Breast epithelium (tissue), 4 donors: ENCODE results near the gene ARMC9. TPM values are rescaled to one million over a fixed set of nuclear protein-coding genes. Genes with fewer than 3 reads are reported as not detected.

Source experiments
- DNase-seq, 2 donors: peaks; one replicate each; pipeline ENCODE4 v3.0.0-alpha.2; 2019; ENCODE audit warnings: low spot score in 2 of 2
- H3K27ac ChIP-seq, 2 donors: fragments of 200-600 bp; sonication (generic) in 1 of 2; one replicate each; pipeline ENCODE4 v1.5.1; 2016 to 2019; ENCODE audit warnings: mild to moderate bottlenecking in 1 of 2
- H3K27me3 ChIP-seq, 2 donors: fragments of 200-600 bp; sonication (generic) in 1 of 2; one replicate each; pipeline versions ENCODE4 v1.5.1 to v1.6.0; 2017 to 2019; ENCODE audit warnings: control low read depth in 1 of 2, mild to moderate bottlenecking in 1 of 2
- H3K36me3 ChIP-seq: fragments of 200-600 bp; one replicate; pipeline ENCODE4 v1.5.1; 2019
- H3K4me1 ChIP-seq, 2 donors: fragments of 200-600 bp; sonication (generic); one replicate each; pipeline ENCODE4 v1.5.1; 2016 to 2019; ENCODE audit warnings: control low read depth in 1 of 2
- H3K4me3 ChIP-seq, 3 donors: fragments of 200-600 bp; sonication (generic); 1 replicate in 2 of 3; 2 replicates in 1 of 3; pipeline ENCODE4 v1.5.1; 2016 to 2019; ENCODE audit warnings: mild to moderate bottlenecking in 3 of 3, moderate library complexity in 2 of 3
- H3K9me3 ChIP-seq, 2 donors: fragments of 200-600 bp; sonication (generic) in 1 of 2; one replicate each; pipeline ENCODE4 v1.5.1; 2016 to 2019; ENCODE audit warnings: control low read depth in 1 of 2
- POLR2A ChIP-seq: fragments of 450-650 bp; IDR thresholded peaks from one replicate; pipeline ENCODE4 v1.6.1; 2016; ENCODE audit warnings: antibody characterized with exemption, mild to moderate bottlenecking, moderate library complexity
- POLR2AphosphoS5 ChIP-seq, 3 donors: sonication (generic); formaldehyde crosslinking; IDR thresholded peaks; one replicate each; pipeline ENCODE4 v1.6.1; 2017; ENCODE audit warnings: antibody characterized with exemption in 3 of 3
- intact Hi-C: fragments of 100-400 bp; cut with DNase I; formaldehyde crosslinking; loops from one replicate; pipeline ENCODE4 v1.15.1; 2023; ENCODE audit warnings: low total_unique reads
- total RNA-seq, 3 donors: library from RNA; depleted of rRNA; stranded (reverse); fragments of >200 nt; gene quantifications; one replicate each; pipeline ENCODE4 v1.1.0, GENCODE V29; 2016
- TF ChIP-seq, protein P1 (sequence below), 3 donors: fragments of 450-650 bp; IDR thresholded peaks; one replicate each; pipeline ENCODE4 v1.5.1; 2016 to 2017; ENCODE audit warnings: antibody characterized with exemption in 3 of 3, mild to moderate bottlenecking in 3 of 3, moderate library complexity in 3 of 3

The ARMC9 gene
- total RNA-seq, 3 donors from 2014 or later: 4.0 to 20.8 (median 18.0) TPM

GRCh38 chr2:231286964-231287363 is 88.5 kb downstream of the ARMC9 start:
- H3K9me3 ChIP-seq: no peaks in the 10 kb centered on the region
- TF ChIP-seq POLR2A: no peak
- TF ChIP-seq, protein P1, sequence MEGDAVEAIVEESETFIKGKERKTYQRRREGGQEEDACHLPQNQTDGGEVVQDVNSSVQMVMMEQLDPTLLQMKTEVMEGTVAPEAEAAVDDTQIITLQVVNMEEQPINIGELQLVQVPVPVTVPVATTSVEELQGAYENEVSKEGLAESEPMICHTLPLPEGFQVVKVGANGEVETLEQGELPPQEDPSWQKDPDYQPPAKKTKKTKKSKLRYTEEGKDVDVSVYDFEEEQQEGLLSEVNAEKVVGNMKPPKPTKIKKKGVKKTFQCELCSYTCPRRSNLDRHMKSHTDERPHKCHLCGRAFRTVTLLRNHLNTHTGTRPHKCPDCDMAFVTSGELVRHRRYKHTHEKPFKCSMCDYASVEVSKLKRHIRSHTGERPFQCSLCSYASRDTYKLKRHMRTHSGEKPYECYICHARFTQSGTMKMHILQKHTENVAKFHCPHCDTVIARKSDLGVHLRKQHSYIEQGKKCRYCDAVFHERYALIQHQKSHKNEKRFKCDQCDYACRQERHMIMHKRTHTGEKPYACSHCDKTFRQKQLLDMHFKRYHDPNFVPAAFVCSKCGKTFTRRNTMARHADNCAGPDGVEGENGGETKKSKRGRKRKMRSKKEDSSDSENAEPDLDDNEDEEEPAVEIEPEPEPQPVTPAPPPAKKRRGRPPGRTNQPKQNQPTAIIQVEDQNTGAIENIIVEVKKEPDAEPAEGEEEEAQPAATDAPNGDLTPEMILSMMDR (IDR thresholded peaks at IDR 0.05): no peak
- no peak for TF ChIP-seq POLR2AphosphoS5 (IDR thresholded peaks at IDR 0.05)
- no peaks in the 10 kb centered on the region for H3K27me3 ChIP-seq
- intact Hi-C loops: no loop called here
- no peak for DNase-seq
- no peaks in the 10 kb centered on the region for H3K4me1 ChIP-seq
- no peak overlapping the region for H3K4me3 ChIP-seq
- no peaks in the 10 kb centered on the region for H3K36me3 ChIP-seq
- H3K27ac ChIP-seq: no peak overlapping the region

GRCh38 chr2:231287696-231288095 is 89.3 kb downstream of the ARMC9 start:
- Histone ChIP-seq H3K36me3 (no peaks in the 10 kb centered on the region), H3K4me1 (no peaks in the 10 kb centered on the region)

DNA sequence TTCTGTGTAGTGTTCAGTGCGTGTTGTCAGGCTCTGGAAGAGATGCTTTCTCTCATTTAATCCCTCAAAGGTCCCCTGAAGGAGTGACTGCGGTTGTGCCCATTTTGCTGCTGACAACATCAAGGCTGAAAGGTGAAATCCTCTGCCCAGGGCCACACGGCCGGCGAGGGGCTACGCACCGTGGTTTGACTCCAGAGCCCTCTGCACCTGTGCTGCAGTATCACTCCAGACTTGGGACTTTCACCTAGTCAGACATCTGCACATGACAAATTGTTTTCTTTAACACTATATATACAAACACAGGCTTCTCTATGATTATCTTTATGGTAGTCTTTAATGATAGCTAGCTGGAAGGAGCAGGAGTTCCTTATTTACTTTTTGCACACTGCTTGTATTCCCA is 90.2 kb downstream of the ARMC9 start:
- no peaks in the 10 kb centered on the region for H3K36me3 ChIP-seq

More at GRCh38 chr2:231287696-231288095, 89.3 kb downstream of the ARMC9 start:
- DNase-seq: no peak
- Histone ChIP-seq H3K27ac (no peak overlapping the region), H3K4me3 (no peak overlapping the region), H3K9me3 (no peaks in the 10 kb centered on the region), H3K27me3 (no peaks in the 10 kb centered on the region)
- intact Hi-C loops: no loop called here
- TF ChIP-seq POLR2A (no peak), POLR2AphosphoS5 (IDR thresholded peaks at IDR 0.05) (no peak)
- TF ChIP-seq, protein P1 (IDR thresholded peaks at IDR 0.05): no peak

GRCh38 chr2:231290321-231291015 is 92.0 kb downstream of the ARMC9 start:
- no peak for DNase-seq
- TF ChIP-seq POLR2A (no peak), POLR2AphosphoS5 (IDR thresholded peaks at IDR 0.05) (no peak)
- TF ChIP-seq, protein P1 (IDR thresholded peaks at IDR 0.05): no peak
- Histone ChIP-seq H3K36me3 (no peaks in the 10 kb centered on the region), H3K4me3 (no peak overlapping the region), H3K9me3 (no peaks in the 10 kb centered on the region), H3K4me1 (no peaks in the 10 kb centered on the region), H3K27ac (no peak overlapping the region), H3K27me3 (no peaks in the 10 kb centered on the region)
- intact Hi-C loops: loop anchor here (10.0 kb wide), 1 partner anchor 114 kb away; no protein-coding TSS in a partner anchor

More for the DNA sequence above, 90.2 kb downstream of the ARMC9 start:
- intact Hi-C loops: no loop called here
- H3K27ac ChIP-seq: no peak overlapping the region
- H3K27me3 ChIP-seq: no peaks in the 10 kb centered on the region
- TF ChIP-seq, protein P1 (IDR thresholded peaks at IDR 0.05): no peak
- TF ChIP-seq POLR2A (no peak), POLR2AphosphoS5 (IDR thresholded peaks at IDR 0.05) (no peak)
- no peaks in the 10 kb centered on the region for H3K9me3 ChIP-seq
- H3K4me3 ChIP-seq: no peak overlapping the region
- H3K4me1 ChIP-seq: no peaks in the 10 kb centered on the region
- no peak for DNase-seq

- no peaks in the 10 kb centered on the region for H3K9me3 ChIP-seq
- no peaks in the 10 kb centered on the region for H3K4me1 ChIP-seq
- no peaks in the 10 kb centered on the region for H3K36me3 ChIP-seq
- H3K27me3 ChIP-seq: no peaks in the 10 kb centered on the region
- no peak overlapping the region for H3K27ac ChIP-seq
- intact Hi-C loops: loop anchor here (10.0 kb wide), 1 partner anchor 112 kb away; no protein-coding TSS in a partner anchor
- DNase-seq: no peak
- H3K4me3 ChIP-seq: no peak overlapping the region
- TF ChIP-seq POLR2A (no peak), POLR2AphosphoS5 (IDR thresholded peaks at IDR 0.05) (no peak)
- TF ChIP-seq, protein P1 (IDR thresholded peaks at IDR 0.05): no peak
These were observed 94.2 kb downstream of the ARMC9 start for GRCh38 chr2:231292472-231293134.
